Lower leg skin (tissue), 4 donors: Measurements from ENCODE around the gene CBFA2T3. TPM values are rescaled to one million over a fixed set of nuclear protein-coding genes. Genes with fewer than 3 reads are reported as not detected.

Experiments
- DNase-seq, 2 donors: peaks; one replicate each; pipeline ENCODE4 v3.0.0-alpha.2; 2019; ENCODE audit warnings: low spot score in 2 of 2
- H3K4me3 ChIP-seq: fragments of 200-600 bp; sonication (generic); 2 replicates; pipeline ENCODE4 v1.5.1; 2017; ENCODE audit warnings: mild to moderate bottlenecking, low read depth; ENCODE audit not compliant: poor library complexity, severe bottlenecking
- POLR2A ChIP-seq, 2 donors: fragments of 450-650 bp; IDR thresholded peaks; one replicate each; pipeline ENCODE4 v1.6.1; 2016 to 2017; ENCODE audit warnings: antibody characterized with exemption in 2 of 2, mild to moderate bottlenecking in 1 of 2, moderate library complexity in 1 of 2
- WGBS, 2 donors: methylation state at CpG; one replicate each; pipeline ENCODE4 v1.1.5; 2018; 5-methylcytosine and 5-hydroxymethylcytosine counted together
- intact Hi-C: fragments of 100-400 bp; cut with DNase I; formaldehyde crosslinking; loops from one replicate; pipeline ENCODE4 v1.15.0; 2023; ENCODE audit warnings: low total_unique reads
- total RNA-seq, 4 donors: library from RNA; depleted of rRNA; stranded (reverse); fragments of >200 nt; gene quantifications; one replicate each; pipeline ENCODE4 v1.1.0, GENCODE V29; 2016
- TF ChIP-seq, protein P1 (sequence below), 3 donors: fragments of 450-650 bp; IDR thresholded peaks; one replicate each; pipeline ENCODE4 v1.5.1; 2016; ENCODE audit warnings: antibody characterized with exemption in 3 of 3, mild to moderate bottlenecking in 3 of 3, moderate library complexity in 2 of 3

The CBFA2T3 gene
- total RNA-seq, 4 donors from 2014 or later = 0.93 to 4.4 (median 2.9) TPM

DNA sequence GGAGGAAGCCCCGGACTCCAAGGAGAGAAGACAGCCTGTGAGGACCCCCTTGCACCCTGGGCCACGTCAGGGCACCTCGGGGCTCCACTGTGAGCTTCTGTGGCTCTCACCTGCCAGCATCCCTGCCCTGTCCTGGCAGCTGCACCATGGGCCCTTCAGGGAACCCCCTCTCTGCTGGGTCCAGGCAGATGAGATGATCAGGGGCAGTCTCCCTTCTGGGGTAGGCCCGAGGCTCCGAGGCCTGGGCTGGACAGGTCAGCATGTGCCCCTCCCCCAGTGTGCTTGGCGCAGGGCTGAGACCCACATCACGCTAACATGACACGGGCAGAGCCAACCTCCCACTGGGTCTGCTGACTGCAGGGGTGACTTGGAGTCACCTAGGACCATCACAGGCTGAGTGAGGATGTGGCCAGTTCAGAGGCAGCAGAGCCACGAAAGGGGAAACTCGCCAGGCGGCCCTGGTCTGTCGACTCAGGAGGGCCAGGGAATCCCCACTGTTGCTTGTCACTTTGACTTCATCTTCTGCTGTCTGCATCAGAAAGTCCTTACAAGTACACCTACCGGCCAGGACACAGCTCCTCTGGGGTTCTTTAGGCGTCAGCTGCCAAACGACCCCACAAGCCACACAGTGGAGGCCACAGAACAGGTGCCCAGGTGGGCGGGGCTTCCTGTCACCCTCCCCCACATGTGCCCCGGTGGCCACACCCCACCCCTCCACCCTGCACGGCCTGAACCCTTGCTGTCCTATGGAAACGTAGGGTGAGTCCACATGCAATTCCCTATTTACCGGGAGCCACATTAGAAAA lies 122.5 kb downstream of the CBFA2T3 start:
- intact Hi-C loops = loop anchor here (5.0 kb wide), 1 partner anchor 1292 kb away; no protein-coding TSS in a partner anchor
- H3K4me3 ChIP-seq = no peak overlapping the region
- no peak for DNase-seq
- 63 to 67% methylated on average over 15 to 19 of the region's 20 CpGs for WGBS, 2 donors
- TF ChIP-seq POLR2A (IDR thresholded peaks at IDR 0.05) = no peak

DNA sequence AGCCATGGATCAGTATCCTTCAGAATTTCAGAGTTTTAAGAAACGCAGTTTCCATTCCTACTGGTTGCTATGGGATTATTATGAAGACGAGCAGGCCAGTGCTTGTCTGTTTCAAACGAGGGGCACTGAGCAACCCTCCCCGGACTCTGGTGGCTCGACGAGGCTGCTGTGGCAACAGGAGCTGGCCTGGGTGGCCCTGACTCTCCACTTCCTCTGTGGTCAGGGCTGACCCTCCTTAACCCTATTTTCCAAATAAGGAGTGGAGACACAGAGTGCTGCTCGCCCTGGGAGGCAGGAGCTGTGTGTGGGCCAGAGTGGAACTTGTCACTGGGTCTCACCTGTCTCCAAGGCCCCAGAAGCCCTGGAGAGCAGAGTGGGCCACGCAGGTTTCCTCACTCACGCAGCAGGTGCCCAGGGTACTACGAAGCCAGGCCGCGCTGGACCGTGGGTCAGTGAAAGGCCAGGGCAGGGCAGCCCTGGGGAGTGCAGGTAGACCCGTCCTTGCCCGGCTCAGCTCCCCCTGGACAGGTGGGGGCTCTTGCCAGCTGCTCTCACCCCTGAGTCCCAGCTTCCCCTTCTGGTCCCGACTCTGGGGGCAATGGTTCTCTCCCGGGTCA lies 123.6 kb downstream of the CBFA2T3 start:
- no peak for DNase-seq
- intact Hi-C loops = no loop called here
- TF ChIP-seq POLR2A (IDR thresholded peaks at IDR 0.05) = no peak
- WGBS, 2 donors = 68 to 71% methylated on average over 16 to 17 of the region's 17 CpGs
- H3K4me3 ChIP-seq = no peak overlapping the region

DNA sequence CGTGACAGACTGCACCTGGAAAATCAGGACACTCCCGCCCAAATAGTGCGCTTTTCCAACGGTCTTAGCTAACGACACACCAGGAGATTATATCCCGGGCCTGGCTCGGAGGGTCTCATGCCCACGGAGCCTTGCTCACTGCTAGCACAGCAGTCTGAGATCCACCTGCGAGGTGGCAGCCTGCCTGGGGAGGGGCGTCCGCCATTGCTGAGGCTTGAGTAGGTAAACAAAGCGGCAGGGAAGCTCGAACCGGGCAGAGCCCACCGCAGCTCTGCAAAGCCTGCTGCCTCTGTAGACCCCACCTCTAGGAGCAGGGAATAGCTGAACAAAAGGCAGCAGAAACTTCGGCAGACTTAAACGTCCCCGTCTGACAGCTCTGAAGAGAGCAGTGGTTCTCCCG lies 125.4 kb downstream of the CBFA2T3 start:
- no peak overlapping the region for H3K4me3 ChIP-seq
- WGBS, 2 donors = 93 to 94% methylated on average over 19 of the region's 19 CpGs
- intact Hi-C loops = no loop called here
- DNase-seq = no peak
- TF ChIP-seq, protein P1, sequence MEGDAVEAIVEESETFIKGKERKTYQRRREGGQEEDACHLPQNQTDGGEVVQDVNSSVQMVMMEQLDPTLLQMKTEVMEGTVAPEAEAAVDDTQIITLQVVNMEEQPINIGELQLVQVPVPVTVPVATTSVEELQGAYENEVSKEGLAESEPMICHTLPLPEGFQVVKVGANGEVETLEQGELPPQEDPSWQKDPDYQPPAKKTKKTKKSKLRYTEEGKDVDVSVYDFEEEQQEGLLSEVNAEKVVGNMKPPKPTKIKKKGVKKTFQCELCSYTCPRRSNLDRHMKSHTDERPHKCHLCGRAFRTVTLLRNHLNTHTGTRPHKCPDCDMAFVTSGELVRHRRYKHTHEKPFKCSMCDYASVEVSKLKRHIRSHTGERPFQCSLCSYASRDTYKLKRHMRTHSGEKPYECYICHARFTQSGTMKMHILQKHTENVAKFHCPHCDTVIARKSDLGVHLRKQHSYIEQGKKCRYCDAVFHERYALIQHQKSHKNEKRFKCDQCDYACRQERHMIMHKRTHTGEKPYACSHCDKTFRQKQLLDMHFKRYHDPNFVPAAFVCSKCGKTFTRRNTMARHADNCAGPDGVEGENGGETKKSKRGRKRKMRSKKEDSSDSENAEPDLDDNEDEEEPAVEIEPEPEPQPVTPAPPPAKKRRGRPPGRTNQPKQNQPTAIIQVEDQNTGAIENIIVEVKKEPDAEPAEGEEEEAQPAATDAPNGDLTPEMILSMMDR (IDR thresholded peaks at IDR 0.05) = no peak
- TF ChIP-seq POLR2A (IDR thresholded peaks at IDR 0.05) = no peak

DNA sequence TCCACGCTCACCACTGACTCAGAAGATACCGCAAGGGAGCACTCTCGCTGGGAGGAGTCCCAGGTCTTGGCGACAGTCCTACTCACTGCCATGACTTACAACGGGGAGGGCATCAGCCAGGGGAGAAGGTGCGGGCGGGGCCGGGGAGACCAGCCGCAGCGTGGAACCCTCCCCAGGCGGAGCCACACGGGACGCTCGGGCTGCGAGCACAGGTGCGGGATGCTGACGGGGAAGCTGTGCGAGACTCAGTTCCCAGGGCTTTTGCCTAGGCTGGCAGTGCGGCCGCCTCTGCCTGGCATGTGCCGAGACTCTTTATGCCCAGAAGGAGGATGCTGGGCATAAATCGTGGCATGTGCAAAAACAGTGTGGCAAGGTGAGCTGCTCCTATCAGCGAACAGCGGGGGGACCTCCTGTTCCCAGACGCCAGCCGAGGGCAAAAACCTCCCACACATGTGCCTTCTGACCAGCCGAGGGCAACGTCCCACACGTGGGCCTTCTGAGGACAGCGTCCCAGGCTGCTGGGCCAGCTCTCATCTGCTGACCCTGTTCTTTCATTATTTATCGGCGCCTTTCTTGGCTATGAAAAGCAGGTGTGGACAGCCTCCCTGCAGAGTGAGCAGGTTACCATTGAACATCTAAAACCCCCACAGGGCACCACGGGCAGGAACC lies 126.3 kb downstream of the CBFA2T3 start:
- 93% methylated on average over 32 to 33 of the region's 33 CpGs for WGBS, 2 donors
- DNase-seq = no peak
- intact Hi-C loops = no loop called here
- TF ChIP-seq, protein P1 (IDR thresholded peaks at IDR 0.05) = no peak
- no peak for TF ChIP-seq POLR2A (IDR thresholded peaks at IDR 0.05)
- H3K4me3 ChIP-seq = no peak overlapping the region

DNA sequence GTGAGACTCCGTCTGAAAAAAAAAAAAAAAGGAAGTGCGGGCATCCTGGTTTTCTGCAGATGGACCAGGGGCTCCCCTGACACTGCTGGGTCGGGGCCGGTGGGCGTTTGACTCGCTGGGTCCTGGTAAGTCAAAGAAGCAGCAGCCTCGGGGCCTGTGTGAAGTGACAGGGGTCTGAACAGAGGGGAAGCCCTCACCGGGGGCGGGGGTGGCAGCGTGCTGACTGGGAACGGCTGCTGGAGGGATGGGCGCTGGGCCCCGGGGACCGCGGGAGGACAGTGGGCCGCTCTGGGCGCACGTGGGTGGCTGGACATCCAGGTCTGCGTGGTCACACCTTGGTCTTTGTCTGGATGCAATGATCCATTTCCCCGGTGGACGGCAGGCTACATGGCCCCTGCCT lies 128.4 kb downstream of the CBFA2T3 start:
- no peak for TF ChIP-seq POLR2A (IDR thresholded peaks at IDR 0.05)
- TF ChIP-seq, protein P1 (IDR thresholded peaks at IDR 0.05) = no peak
- DNase-seq = no peak

DNA sequence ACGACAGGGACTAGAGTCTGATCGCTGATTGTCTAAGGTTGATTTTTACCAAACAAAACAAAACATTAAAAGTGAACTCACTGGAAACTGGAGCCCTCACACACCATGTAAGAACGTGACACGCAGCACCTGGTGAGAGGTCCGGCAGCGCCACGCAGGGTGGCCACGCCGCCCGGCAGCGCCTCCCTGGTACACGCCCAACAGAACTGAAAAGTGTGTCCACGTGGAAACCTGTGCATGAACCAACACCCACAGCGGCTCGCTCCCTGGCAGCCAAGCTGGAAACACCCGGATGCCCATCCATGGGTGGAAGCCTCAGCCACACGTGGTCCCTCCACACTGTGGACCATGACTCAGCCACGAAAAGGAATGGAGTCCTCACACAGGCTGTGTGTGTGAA lies 129.4 kb downstream of the CBFA2T3 start:
- TF ChIP-seq, protein P1 (IDR thresholded peaks at IDR 0.05) = no peak
- no peak for TF ChIP-seq POLR2A (IDR thresholded peaks at IDR 0.05)
- WGBS, 2 donors = 86 to 95% methylated on average over 17 to 18 of the region's 18 CpGs
- intact Hi-C loops = no loop called here
- DNase-seq = peak in 1 of 2 donors; percentile 82
- H3K4me3 ChIP-seq = no peak overlapping the region

More for the DNA sequence above, 128.4 kb downstream of the CBFA2T3 start:
- 91% methylated on average over 21 of the region's 21 CpGs for WGBS, 2 donors
- H3K4me3 ChIP-seq = no peak overlapping the region
- intact Hi-C loops = no loop called here
